ENCODE data around the gene PTGER1. TPM values are rescaled to one million over a fixed set of nuclear protein-coding genes. Genes with fewer than 3 reads are reported as not detected.

Gene PTGER1
- total RNA-seq, 1 donor: 1.9 TPM

- DNase-seq (ENCODE audit: low read depth): no peak
- H3K4me3 ChIP-seq (ENCODE audit: low read depth, low read length): no peak overlapping the region
- no peak for TF ChIP-seq CTCF (IDR thresholded peaks at IDR 0.05; ENCODE audit: insufficient read depth, low read length)
These were observed 3.0 kb upstream of the PTGER1 start for GRCh38 chr19:14478113-14478545.

GRCh38 chr19:14477418-14478112 lies 2.4 kb upstream of the PTGER1 start:
- no peak overlapping the region for H3K4me3 ChIP-seq (ENCODE audit: low read depth, low read length)
- TF ChIP-seq CTCF (IDR thresholded peaks at IDR 0.05; ENCODE audit: insufficient read depth, low read length): no peak
- DNase-seq (ENCODE audit: low read depth): peak; percentile 40

GRCh38 chr19:14476673-14477401 lies 1.7 kb upstream of the PTGER1 start:
- H3K4me3 ChIP-seq (ENCODE audit: low read depth, low read length): no peak overlapping the region
- TF ChIP-seq CTCF (IDR thresholded peaks at IDR 0.05; ENCODE audit: insufficient read depth, low read length): no peak
- peak; percentile 89 for DNase-seq (ENCODE audit: low read depth)

- DNase-seq (ENCODE audit: low read depth): no peak
- no peak for TF ChIP-seq CTCF (IDR thresholded peaks at IDR 0.05; ENCODE audit: insufficient read depth, low read length)
- H3K4me3 ChIP-seq (ENCODE audit: low read depth, low read length): no peak overlapping the region
These were observed 1.1 kb upstream of the PTGER1 start for GRCh38 chr19:14476327-14476672.

GRCh38 chr19:14474827-14475226 lies 327 bp downstream of the PTGER1 start:
- no peak for TF ChIP-seq CTCF (IDR thresholded peaks at IDR 0.05; ENCODE audit: insufficient read depth, low read length)
- no peak for DNase-seq (ENCODE audit: low read depth)
- H3K4me3 ChIP-seq (ENCODE audit: low read depth, low read length): peak overlapping the region; percentile 6

GRCh38 chr19:14473978-14474578 lies 1.1 kb downstream of the PTGER1 start:
- DNase-seq (ENCODE audit: low read depth): no peak
- no peak overlapping the region for H3K4me3 ChIP-seq (ENCODE audit: low read depth, low read length)
- TF ChIP-seq CTCF (IDR thresholded peaks at IDR 0.05; ENCODE audit: insufficient read depth, low read length): no peak
